SK-N-SH (cell line): ENCODE data around the gene HSPBAP1.

ENCODE experiments used
- CHD2 ChIP-seq: fragments of 150-350 bp; IDR thresholded peaks from 2 replicates; pipeline ENCODE4 v1.6.1; 2018; ENCODE audit warnings: low read length; ENCODE audit not compliant: partially characterized antibody
- CTCF ChIP-seq: fragments of 200-600 bp; sonication (generic); IDR thresholded peaks from 2 replicates; pipeline ENCODE4 v1.6.1; 2017; ENCODE audit warnings: antibody characterized with exemption, mild to moderate bottlenecking, moderate library complexity
- EP300 ChIP-seq, 2 experiments: IDR thresholded peaks; 2 replicates each; pipeline versions ENCODE4 v1.4.0 to v1.6.1; 2012; ENCODE audit warnings: borderline replicate concordance in 1 of 2, low read depth in 1 of 2, low read length in 1 of 2
- EZH2phosphoT487 ChIP-seq: fragments of 200-600 bp; sonication (generic); IDR thresholded peaks from 2 replicates; pipeline ENCODE4 v1.6.1; 2017; ENCODE audit warnings: low read depth, mixed run types, mild to moderate bottlenecking, antibody characterized with exemption, moderate library complexity, borderline replicate concordance
- FOXM1 ChIP-seq: IDR thresholded peaks from 2 replicates; pipeline ENCODE4 v1.4.0; 2012; ENCODE audit warnings: low read depth, mild to moderate bottlenecking
- GABPA ChIP-seq: IDR thresholded peaks from 2 replicates; pipeline ENCODE4 v1.4.0; 2012; ENCODE audit warnings: low read depth, mild to moderate bottlenecking
- GATA2 ChIP-seq: sonication (generic); formaldehyde crosslinking; IDR thresholded peaks from 2 replicates; pipeline ENCODE4 v1.5.0; 2020; ENCODE audit warnings: mild to moderate bottlenecking, missing genetic modification reagents
- MAX ChIP-seq: IDR thresholded peaks from 2 replicates; pipeline ENCODE4 v1.4.0; 2012; ENCODE audit warnings: low read depth
- NFIC ChIP-seq: IDR thresholded peaks from 2 replicates; pipeline ENCODE4 v1.4.0; 2012; ENCODE audit warnings: borderline replicate concordance
- POLR2AphosphoS5 ChIP-seq: IDR thresholded peaks from 2 replicates; pipeline ENCODE4 v1.6.1; 2012; ENCODE audit warnings: low read depth, low read length
- REST ChIP-seq: IDR thresholded peaks from 2 replicates; pipeline ENCODE4 v1.6.1; 2012; ENCODE audit warnings: mild to moderate bottlenecking, low read depth, low read length, moderate library complexity
- SMC3 ChIP-seq: IDR thresholded peaks from 2 replicates; pipeline ENCODE4 v1.6.1; 2012; ENCODE audit warnings: low read depth, low read length, improper control_type of control experiment
- TAF1 ChIP-seq: IDR thresholded peaks from 2 replicates; pipeline ENCODE4 v1.6.1; 2012; ENCODE audit warnings: low read depth, mild to moderate bottlenecking, low read length, moderate library complexity, borderline replicate concordance
- YY1 ChIP-seq: IDR thresholded peaks from 2 replicates; pipeline ENCODE4 v1.4.0; 2012; ENCODE audit warnings: low read depth, mild to moderate bottlenecking

- no peak for TF ChIP-seq CTCF
- TF ChIP-seq GATA2, result no peak
- no peak for TF ChIP-seq SMC3
- TF ChIP-seq MAX, result no peak
- TF ChIP-seq CHD2, result no peak
- TF ChIP-seq YY1, result no peak
- TF ChIP-seq NFIC, result no peak
- TF ChIP-seq EP300 (IDR thresholded peaks at IDR 0.05; ENCODE audit: borderline replicate concordance in 1 of 2, low read depth in 1 of 2, low read length in 1 of 2), result no peak
- TF ChIP-seq POLR2AphosphoS5, result no peak
- TF ChIP-seq TAF1, result no peak
- TF ChIP-seq REST, result no peak
- TF ChIP-seq EZH2phosphoT487, result no peak
- TF ChIP-seq FOXM1, result no peak
- no peak for TF ChIP-seq GABPA
These were observed 6.4 kb upstream of the HSPBAP1 start for GRCh38 chr3:122800031-122800430.
